ENCODE results near the gene SRR. TPM values are rescaled to one million over a fixed set of nuclear protein-coding genes. Genes with fewer than 3 reads are reported as not detected.
"Not testable (repeated sequence)": the region's sequence is repeated elsewhere in the genome, so short reads cannot be mapped to it uniquely, and the experiment has no call there.

The SRR gene
- total RNA-seq: 10 to 100 TPM; 20.9 to 26.8 TPM

DNA sequence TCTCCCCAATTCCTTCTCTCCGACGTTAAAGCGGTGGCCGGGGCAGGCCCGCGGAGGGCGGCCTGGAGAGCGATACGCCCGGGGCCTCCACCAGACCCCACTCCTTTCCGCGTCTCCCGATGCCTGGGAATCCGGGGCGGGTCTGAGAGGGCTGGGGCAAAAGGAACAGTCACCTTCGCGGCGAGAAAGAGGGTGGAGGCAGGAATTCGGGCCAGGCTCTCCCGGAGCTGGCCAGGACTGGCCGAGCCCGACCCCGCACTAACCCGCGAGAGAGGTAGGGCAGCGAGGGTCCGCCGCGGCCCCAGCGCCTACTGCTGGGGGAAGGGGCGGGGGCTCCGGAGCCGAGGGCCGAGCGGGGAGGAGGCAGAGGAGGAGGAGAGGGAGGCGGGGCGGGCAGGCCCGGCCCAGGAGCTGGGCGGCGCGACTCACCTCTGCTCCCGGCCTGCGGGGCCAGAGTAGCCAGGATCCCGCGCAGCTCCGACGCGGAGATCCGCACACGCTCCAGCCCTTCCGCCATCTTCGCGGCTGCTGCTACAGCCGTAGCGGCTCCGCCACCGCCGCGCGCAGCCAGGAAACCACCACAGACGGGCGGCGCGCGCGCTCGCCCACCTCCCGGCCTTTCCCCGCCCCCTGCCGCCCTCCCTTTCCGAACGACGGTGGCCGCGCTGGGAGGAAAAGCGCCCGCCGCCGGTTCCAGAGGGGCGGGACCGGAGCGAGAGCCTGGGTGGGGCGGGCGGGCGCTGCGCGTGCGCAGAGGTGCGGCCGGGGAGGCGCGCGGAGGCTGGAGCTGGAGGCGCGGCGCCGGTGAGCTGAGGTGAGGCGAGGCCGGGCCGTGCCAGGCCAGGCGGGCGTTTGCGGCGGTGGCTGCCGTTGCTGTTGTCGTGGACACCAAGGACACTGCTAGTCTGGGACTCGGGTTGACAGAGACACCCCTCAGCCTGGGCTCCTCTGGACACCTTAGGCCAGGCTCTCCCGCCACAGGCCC is at the start of gene SRR, which contains the start of gene SMG6:
Gene SRR, plus strand, starts transcription at position 747 of the 985 bp plus-strand sequence. CDS start 11,611 bp downstream, outside the sequence.
Gene SMG6, minus strand, starts transcription at position 582 of the 985 bp plus-strand sequence. Its CDS starts 65 bp downstream, at position 517.
- Mint-ChIP-seq H3K4me1 (ENCODE audit: low read depth) (peaks cover 48% of the 10 kb centered on the region), H3K27me3 (ENCODE audit: low read depth) (no peaks in the 10 kb centered on the region), H3K27ac (peak within 1 kb of the TSS; percentile 69), H3K9me3 (no peaks in the 10 kb centered on the region), H3K36me3 (ENCODE audit: insufficient read depth in 2 of 2) (peaks cover 3 to 14% of the 10 kb centered on the region in 2 donors), H3K4me3 (peak within 1 kb of the TSS; percentile 89 to 93)
- DNase-seq (peak; percentile 92 to 94), ATAC-seq (replicated peaks in 1 of 2) (peak; percentile 87 to 88)

DNA sequence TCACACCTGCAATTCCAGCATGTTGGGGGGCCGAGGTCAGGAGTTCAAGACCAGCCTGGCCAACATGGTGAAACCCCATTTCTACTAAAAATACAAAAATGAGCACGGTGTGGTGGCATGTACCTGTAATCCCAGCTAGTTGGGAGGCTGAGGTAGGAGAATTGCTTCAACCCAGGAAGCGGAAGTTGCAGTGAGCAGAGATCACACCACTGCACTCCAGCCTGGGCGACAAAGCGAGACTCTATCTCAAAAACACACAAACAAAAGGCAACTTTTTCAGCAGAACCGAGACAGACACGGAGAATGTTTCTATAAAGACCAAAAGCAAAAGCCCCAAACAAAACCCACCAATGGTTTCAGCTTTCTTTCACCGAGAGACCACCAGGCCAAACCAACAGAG is 44.9 kb upstream of the SRR start:
- H3K27me3 Mint-ChIP-seq (ENCODE audit: low read depth); ATAC-seq (replicated peaks in 1 of 2); H3K9me3 Mint-ChIP-seq; DNase-seq: not testable (repeated sequence)
- Mint-ChIP-seq H3K4me1 (ENCODE audit: low read depth) (peaks cover 74% of the 10 kb centered on the region), H3K4me3 (peak overlapping the region; percentile 72 to 82), H3K27ac (peak overlapping the region; percentile 95), H3K36me3 (ENCODE audit: insufficient read depth in 2 of 2) (peaks cover 15 to 16% of the 10 kb centered on the region in 2 donors)

- no peaks in the 10 kb centered on the region for H3K9me3 Mint-ChIP-seq
- peaks cover 10 to 13% of the 10 kb centered on the region in 2 donors for H3K36me3 Mint-ChIP-seq (ENCODE audit: insufficient read depth in 2 of 2)
- H3K4me1 Mint-ChIP-seq (ENCODE audit: low read depth): peaks cover 74% of the 10 kb centered on the region
- H3K27me3 Mint-ChIP-seq (ENCODE audit: low read depth): no peaks in the 10 kb centered on the region
- H3K27ac Mint-ChIP-seq: peak overlapping the region; percentile 95
- DNase-seq (peak; percentile 86 to 87), ATAC-seq (replicated peaks in 1 of 2) (peak; percentile 81 to 84)
- peak overlapping the region; percentile 72 to 82 for H3K4me3 Mint-ChIP-seq
Observed at GRCh38 chr17:2259769-2260536, 43.8 kb upstream of the SRR start.

DNA sequence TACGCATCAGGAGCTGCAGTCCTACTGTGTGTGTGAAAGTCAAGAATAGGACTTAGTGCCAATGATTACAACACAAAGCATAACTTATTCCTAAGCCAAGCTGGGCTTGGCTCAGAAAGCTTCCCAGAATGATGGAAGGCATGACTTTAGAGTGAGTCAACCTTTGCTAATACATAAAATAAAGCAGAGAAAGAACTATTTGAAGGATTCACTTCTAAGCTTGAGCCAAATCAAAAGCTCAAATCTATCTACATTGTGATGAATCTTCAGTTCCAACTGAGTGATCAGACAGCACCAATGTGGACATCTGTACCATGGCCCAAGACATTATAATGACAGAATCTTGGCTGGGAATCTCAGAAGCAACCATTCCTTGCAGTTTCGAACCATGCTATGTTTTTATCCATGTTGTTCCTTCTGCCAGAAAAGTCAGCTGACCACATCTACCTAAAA is 41.6 kb upstream of the SRR start:
- ATAC-seq (replicated peaks in 1 of 2): no peak
- DNase-seq: no peak
- peak overlapping the region; percentile 67 to 94 for H3K4me3 Mint-ChIP-seq
- H3K4me1 Mint-ChIP-seq (ENCODE audit: low read depth): peaks cover 94% of the 10 kb centered on the region
- H3K27me3 Mint-ChIP-seq (ENCODE audit: low read depth): no peaks in the 10 kb centered on the region
- peaks cover 3 to 11% of the 10 kb centered on the region in 2 donors for H3K36me3 Mint-ChIP-seq (ENCODE audit: insufficient read depth in 2 of 2)
- peak overlapping the region; percentile 96 for H3K27ac Mint-ChIP-seq
- no peaks in the 10 kb centered on the region for H3K9me3 Mint-ChIP-seq

- DNase-seq (peak in 1 of 2 donors; percentile 28), ATAC-seq (replicated peaks in 1 of 2) (peak; percentile 54)
- Mint-ChIP-seq H3K9me3 (no peaks in the 10 kb centered on the region), H3K36me3 (ENCODE audit: insufficient read depth in 2 of 2) (peaks cover 7 to 11% of the 10 kb centered on the region in 2 donors), H3K27ac (peak overlapping the region; percentile 96), H3K4me1 (ENCODE audit: low read depth) (peaks cover 96% of the 10 kb centered on the region), H3K4me3 (peak overlapping the region; percentile 67 to 94), H3K27me3 (ENCODE audit: low read depth) (no peaks in the 10 kb centered on the region)
Observed at GRCh38 chr17:2263183-2264066, 40.3 kb upstream of the SRR start.

- Mint-ChIP-seq H3K36me3 (ENCODE audit: insufficient read depth in 2 of 2) (peaks cover 7 to 13% of the 10 kb centered on the region in 2 donors), H3K4me3 (peak overlapping the region; percentile 67 to 94), H3K4me1 (ENCODE audit: low read depth) (peaks cover 96% of the 10 kb centered on the region), H3K27ac (peak overlapping the region; percentile 96), H3K27me3 (ENCODE audit: low read depth) (no peaks in the 10 kb centered on the region), H3K9me3 (no peaks in the 10 kb centered on the region)
- no peak for DNase-seq
- ATAC-seq (replicated peaks in 1 of 2): no peak
Observed at GRCh38 chr17:2264067-2264860, 39.5 kb upstream of the SRR start.

DNA sequence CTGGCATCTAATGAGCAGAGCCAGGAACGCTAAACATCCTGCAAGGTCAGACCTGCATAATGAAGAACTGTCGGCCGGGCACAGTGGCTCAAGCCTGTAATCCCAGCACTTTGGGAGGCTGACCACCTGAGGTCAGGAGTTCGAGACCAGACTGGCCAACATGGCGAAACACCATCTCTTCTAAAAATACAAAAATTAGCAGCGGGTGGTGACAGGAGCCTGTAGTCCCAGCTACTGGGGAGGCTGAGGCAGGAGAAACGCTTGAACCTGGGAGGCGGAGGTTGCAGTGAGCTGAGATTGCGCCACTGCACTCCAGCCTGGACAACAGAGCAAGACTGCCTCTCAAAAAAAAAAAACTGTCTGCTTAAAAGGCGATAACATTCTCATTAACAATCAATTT is 38.6 kb upstream of the SRR start:
- peaks cover 96% of the 10 kb centered on the region for H3K4me1 Mint-ChIP-seq (ENCODE audit: low read depth)
- not testable (repeated sequence) for H3K27me3 Mint-ChIP-seq (ENCODE audit: low read depth); DNase-seq; H3K9me3 Mint-ChIP-seq; ATAC-seq (replicated peaks in 1 of 2)
- peaks cover 7 to 18% of the 10 kb centered on the region in 2 donors for H3K36me3 Mint-ChIP-seq (ENCODE audit: insufficient read depth in 2 of 2)
- H3K4me3 Mint-ChIP-seq: peak overlapping the region; percentile 67 to 94
- peak overlapping the region; percentile 96 for H3K27ac Mint-ChIP-seq

GRCh38 chr17:2266045-2266864 is 37.5 kb upstream of the SRR start:
- peak overlapping the region; percentile 67 to 94 for H3K4me3 Mint-ChIP-seq
- H3K27ac Mint-ChIP-seq: peak overlapping the region; percentile 96
- peak; percentile 88 to 91 for DNase-seq
- peaks cover 7 to 19% of the 10 kb centered on the region in 2 donors for H3K36me3 Mint-ChIP-seq (ENCODE audit: insufficient read depth in 2 of 2)
- no peaks in the 10 kb centered on the region for H3K27me3 Mint-ChIP-seq (ENCODE audit: low read depth)
- peaks cover 97% of the 10 kb centered on the region for H3K4me1 Mint-ChIP-seq (ENCODE audit: low read depth)
- peak; percentile 80 to 81 for ATAC-seq (replicated peaks in 1 of 2)
- no peaks in the 10 kb centered on the region for H3K9me3 Mint-ChIP-seq

- peaks cover 93% of the 10 kb centered on the region for H3K4me1 Mint-ChIP-seq (ENCODE audit: low read depth)
- no peaks in the 10 kb centered on the region for H3K9me3 Mint-ChIP-seq
- H3K27ac Mint-ChIP-seq: peak overlapping the region; percentile 96
- DNase-seq: no peak
- H3K36me3 Mint-ChIP-seq (ENCODE audit: insufficient read depth in 2 of 2): peaks cover 7 to 19% of the 10 kb centered on the region in 2 donors
- H3K4me3 Mint-ChIP-seq: peak overlapping the region; percentile 67 to 94
- no peaks in the 10 kb centered on the region for H3K27me3 Mint-ChIP-seq (ENCODE audit: low read depth)
- ATAC-seq (replicated peaks in 1 of 2): no peak
Observed at GRCh38 chr17:2266865-2267228, 36.9 kb upstream of the SRR start.

DNA sequence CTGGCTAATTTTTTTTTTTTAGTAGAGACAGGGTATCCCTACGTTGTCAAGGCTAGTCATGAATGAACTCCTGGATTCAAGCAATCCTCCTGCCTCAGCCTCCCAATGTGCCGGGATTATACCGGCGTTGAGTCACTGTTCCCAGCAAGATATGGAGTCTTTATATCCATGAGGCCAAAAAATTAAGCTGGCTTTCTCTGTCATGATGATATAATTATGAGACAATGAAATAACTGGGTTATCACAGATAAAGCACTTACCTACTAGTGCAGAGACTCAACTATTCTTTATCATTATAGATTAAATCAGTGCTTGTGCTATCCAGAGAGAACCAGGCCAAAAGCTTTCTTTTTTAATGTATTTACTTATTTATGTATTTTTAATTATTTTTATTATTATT is 36.4 kb upstream of the SRR start:
- peak overlapping the region; percentile 96 for H3K27ac Mint-ChIP-seq
- H3K9me3 Mint-ChIP-seq: no peaks in the 10 kb centered on the region
- H3K4me3 Mint-ChIP-seq: peak overlapping the region; percentile 67 to 94
- no peaks in the 10 kb centered on the region for H3K27me3 Mint-ChIP-seq (ENCODE audit: low read depth)
- no peak for ATAC-seq (replicated peaks in 1 of 2)
- peaks cover 93% of the 10 kb centered on the region for H3K4me1 Mint-ChIP-seq (ENCODE audit: low read depth)
- peaks cover 7 to 22% of the 10 kb centered on the region in 2 donors for H3K36me3 Mint-ChIP-seq (ENCODE audit: insufficient read depth in 2 of 2)
- no peak for DNase-seq
